ENCODE results near the gene TMTC1. TPM values are rescaled to one million over a fixed set of nuclear protein-coding genes. Genes with fewer than 3 reads are reported as not detected.

TMTC1 gene
- total RNA-seq, 4 donors from 2014 or later = 16.6 to 47.8 (median 25.6) TPM

DNA sequence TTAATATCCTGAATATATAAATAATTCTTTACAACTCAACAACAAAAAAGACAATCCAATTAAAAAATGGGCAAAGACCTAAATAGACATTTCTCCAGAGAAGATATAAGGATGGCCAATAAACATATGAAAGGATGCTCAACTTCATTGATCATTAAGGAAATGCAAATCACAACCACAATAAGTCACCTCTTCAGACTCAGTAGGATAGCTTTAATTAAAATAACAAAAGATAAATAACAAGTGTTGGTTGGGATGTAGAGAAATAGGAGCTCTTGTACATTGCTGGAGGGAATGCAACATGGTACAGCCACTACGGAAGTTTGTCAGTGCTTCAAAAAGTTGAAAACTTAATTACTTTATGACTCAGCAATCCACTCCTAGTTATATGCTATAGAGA lies 156.5 kb downstream of the TMTC1 start:
- TF ChIP-seq POLR2A (IDR thresholded peaks at IDR 0.05) = no peak
- TF ChIP-seq, protein P1, sequence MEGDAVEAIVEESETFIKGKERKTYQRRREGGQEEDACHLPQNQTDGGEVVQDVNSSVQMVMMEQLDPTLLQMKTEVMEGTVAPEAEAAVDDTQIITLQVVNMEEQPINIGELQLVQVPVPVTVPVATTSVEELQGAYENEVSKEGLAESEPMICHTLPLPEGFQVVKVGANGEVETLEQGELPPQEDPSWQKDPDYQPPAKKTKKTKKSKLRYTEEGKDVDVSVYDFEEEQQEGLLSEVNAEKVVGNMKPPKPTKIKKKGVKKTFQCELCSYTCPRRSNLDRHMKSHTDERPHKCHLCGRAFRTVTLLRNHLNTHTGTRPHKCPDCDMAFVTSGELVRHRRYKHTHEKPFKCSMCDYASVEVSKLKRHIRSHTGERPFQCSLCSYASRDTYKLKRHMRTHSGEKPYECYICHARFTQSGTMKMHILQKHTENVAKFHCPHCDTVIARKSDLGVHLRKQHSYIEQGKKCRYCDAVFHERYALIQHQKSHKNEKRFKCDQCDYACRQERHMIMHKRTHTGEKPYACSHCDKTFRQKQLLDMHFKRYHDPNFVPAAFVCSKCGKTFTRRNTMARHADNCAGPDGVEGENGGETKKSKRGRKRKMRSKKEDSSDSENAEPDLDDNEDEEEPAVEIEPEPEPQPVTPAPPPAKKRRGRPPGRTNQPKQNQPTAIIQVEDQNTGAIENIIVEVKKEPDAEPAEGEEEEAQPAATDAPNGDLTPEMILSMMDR (IDR thresholded peaks at IDR 0.05) = no peak
- Histone ChIP-seq H3K27me3 (no peaks in the 10 kb centered on the region), H3K36me3 (no peaks in the 10 kb centered on the region), H3K9me3 (no peaks in the 10 kb centered on the region), H3K4me3 (replicated peaks in 1 of 3) (no peak overlapping the region), H3K27ac (no peak overlapping the region), H3K4me1 (no peaks in the 10 kb centered on the region)
- DNase-seq = no peak
- intact Hi-C loops (cut with DNase I) = no loop called here
- 96% methylated on average over 1 of the region's 1 CpG for WGBS, 2 donors

DNA sequence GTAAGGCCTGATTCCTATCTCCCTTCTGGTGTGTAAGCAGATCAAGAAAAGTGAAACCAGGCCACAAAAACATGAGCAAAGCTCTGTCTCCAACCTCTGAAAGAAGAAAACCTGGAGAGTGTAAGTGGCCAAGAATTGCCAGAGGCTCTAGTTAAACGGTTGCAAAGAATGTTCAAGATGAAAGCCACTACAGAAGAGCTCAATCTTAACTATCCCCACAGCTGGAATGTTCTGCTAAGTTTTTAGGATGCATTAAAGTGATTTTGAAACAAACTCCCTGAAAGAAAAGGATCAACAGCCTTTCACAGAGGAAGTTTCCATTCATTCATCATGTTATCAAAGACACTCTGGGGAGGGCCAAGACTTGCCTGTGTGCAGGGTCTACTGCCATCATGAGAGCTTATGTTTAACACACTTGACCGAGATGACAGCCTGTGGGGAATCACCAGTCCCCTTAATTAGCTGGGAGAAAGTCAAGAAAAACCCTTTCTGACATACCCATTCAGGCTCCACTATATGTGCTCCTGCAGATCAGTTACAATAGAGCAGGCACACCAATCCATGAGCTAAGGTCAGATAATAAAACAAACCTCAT lies 158.3 kb downstream of the TMTC1 start:
- H3K36me3 ChIP-seq = no peaks in the 10 kb centered on the region
- no peak for TF ChIP-seq POLR2A (IDR thresholded peaks at IDR 0.05)
- TF ChIP-seq, protein P1 (IDR thresholded peaks at IDR 0.05) = no peak
- no peaks in the 10 kb centered on the region for H3K9me3 ChIP-seq
- no peak for DNase-seq
- H3K4me1 ChIP-seq = no peaks in the 10 kb centered on the region
- 8 to 15% methylated on average over 2 of the region's 2 CpGs for WGBS, 2 donors
- no peak overlapping the region for H3K4me3 ChIP-seq (replicated peaks in 1 of 3)
- intact Hi-C loops (cut with DNase I) = no loop called here
- no peaks in the 10 kb centered on the region for H3K27me3 ChIP-seq
- H3K27ac ChIP-seq = no peak overlapping the region

DNA sequence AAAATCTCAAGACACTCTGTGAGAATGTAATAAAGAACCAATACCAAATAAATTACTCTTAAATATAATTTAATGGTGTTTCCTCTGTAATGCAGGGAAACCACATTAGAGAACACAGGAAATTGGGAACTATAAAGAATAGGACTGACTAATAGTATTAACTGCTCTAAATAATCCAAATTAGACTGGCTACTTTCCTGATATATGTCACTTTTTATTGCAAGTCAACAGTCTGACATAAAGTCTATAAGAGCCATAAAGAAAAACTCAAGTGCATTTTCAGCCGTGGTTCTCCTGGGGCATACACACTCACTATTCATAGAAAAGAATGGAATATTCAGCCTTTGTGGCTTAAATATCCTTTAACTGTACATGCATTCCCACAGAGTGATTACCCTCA lies 161.5 kb downstream of the TMTC1 start:
- intact Hi-C loops (cut with DNase I) = no loop called here
- no peak overlapping the region for H3K4me3 ChIP-seq (replicated peaks in 1 of 3)

DNA sequence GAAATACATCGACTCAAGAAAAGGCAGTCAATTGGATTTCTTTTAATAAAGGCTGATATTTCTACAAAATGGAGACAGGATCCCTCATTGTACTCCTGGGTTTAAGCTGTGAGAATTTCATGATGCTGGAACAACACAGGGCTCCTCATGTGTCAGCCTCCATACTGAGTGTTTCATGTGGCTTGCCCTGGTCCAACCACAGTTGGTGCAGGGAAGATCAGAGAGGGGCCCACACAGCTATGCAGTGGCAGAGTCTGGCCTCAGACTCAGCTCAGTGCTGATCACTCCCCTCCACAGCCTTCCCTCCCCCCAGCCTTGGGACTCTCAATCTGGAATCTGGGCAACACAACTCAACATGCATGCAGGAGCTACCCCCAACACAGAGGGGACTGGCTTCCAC lies 163.7 kb downstream of the TMTC1 start:
- DNase-seq = no peak
- no peaks in the 10 kb centered on the region for H3K36me3 ChIP-seq
- H3K27me3 ChIP-seq = no peaks in the 10 kb centered on the region
- TF ChIP-seq, protein P1 (IDR thresholded peaks at IDR 0.05) = no peak
- TF ChIP-seq POLR2A (IDR thresholded peaks at IDR 0.05) = no peak
- no peak overlapping the region for H3K4me3 ChIP-seq (replicated peaks in 1 of 3)
- no peaks in the 10 kb centered on the region for H3K9me3 ChIP-seq
- no peaks in the 10 kb centered on the region for H3K4me1 ChIP-seq
- intact Hi-C loops (cut with DNase I) = no loop called here
- H3K27ac ChIP-seq = no peak overlapping the region
- WGBS, 2 donors = 97 to 100% methylated on average over 1 of the region's 1 CpG

More for the DNA sequence above, 161.5 kb downstream of the TMTC1 start:
- Histone ChIP-seq H3K27me3 (no peaks in the 10 kb centered on the region), H3K36me3 (no peaks in the 10 kb centered on the region), H3K27ac (no peak overlapping the region), H3K9me3 (no peaks in the 10 kb centered on the region), H3K4me1 (no peaks in the 10 kb centered on the region)
- WGBS, 2 donors = 74 to 81% methylated on average over 1 of the region's 1 CpG
- TF ChIP-seq POLR2A (IDR thresholded peaks at IDR 0.05) = no peak
- TF ChIP-seq, protein P1 (IDR thresholded peaks at IDR 0.05) = no peak
- DNase-seq = no peak

DNA sequence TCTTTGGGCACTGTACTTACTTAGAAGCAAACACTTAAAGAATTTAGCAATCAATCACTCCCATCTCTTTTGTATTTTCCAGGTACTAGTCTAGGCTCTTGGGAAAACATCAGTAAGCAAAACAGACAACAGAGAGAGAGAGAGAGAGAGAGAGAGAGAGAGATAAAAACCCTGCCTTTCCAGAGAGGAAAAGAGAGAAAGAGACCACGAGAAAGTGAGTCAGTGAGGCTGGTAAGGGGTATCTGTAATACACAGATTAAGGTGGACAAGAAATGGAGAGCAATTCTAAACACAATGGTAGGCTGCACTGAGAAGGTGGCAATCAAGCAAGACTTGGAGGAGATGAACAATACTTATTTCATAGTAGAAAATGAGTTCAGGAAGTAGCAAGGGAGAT lies 166.3 kb downstream of the TMTC1 start:
- no peaks in the 10 kb centered on the region for H3K9me3 ChIP-seq
- H3K36me3 ChIP-seq = no peaks in the 10 kb centered on the region
- no peak overlapping the region for H3K27ac ChIP-seq
- TF ChIP-seq, protein P1 (IDR thresholded peaks at IDR 0.05) = no peak
- no peak for TF ChIP-seq POLR2A (IDR thresholded peaks at IDR 0.05)
- intact Hi-C loops (cut with DNase I) = no loop called here
- 32 to 52% methylated on average over 1 of the region's 1 CpG for WGBS, 2 donors
- no peak overlapping the region for H3K4me3 ChIP-seq (replicated peaks in 1 of 3)
- H3K27me3 ChIP-seq = no peaks in the 10 kb centered on the region
- H3K4me1 ChIP-seq = no peaks in the 10 kb centered on the region
- no peak for DNase-seq
